GM18502 (cell line): ENCODE results near the gene UBR4.
A peak's percentile ranks its signal among the peaks of the same experiment; 100 is the strongest.
"Not testable (repeated sequence)": the region's sequence is repeated elsewhere in the genome, so short reads cannot be mapped to it uniquely, and the experiment has no call there.

ENCODE experiments used
- ATAC-seq: cut with Tn5 transposase; IDR thresholded peaks from one replicate; pipeline ENCODE4 v1.9.1; 2021; ENCODE audit warnings: mild to moderate bottlenecking; ENCODE audit not compliant: unreplicated experiment, poor library complexity

Gene UBR4

DNA sequence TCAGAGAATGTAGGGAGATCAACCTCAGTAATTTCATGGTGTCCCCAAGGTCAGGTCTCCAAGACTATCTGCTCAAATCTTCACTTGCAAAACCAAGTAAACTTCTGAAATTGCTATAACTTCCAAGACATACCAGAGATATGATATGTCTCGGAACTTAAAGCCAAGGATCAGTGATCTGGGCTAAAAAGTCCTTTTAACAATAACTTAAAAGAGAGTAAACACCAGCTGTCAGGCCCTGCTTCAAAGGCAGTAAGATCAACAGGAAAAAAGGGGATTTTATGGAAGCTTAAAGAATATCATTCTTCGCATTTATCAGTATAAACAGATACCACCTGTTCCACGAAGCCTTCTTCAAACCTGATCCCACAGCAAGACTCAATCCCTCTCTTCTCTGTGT, 13.7 kb downstream of the UBR4 start:
- no peak for ATAC-seq

DNA sequence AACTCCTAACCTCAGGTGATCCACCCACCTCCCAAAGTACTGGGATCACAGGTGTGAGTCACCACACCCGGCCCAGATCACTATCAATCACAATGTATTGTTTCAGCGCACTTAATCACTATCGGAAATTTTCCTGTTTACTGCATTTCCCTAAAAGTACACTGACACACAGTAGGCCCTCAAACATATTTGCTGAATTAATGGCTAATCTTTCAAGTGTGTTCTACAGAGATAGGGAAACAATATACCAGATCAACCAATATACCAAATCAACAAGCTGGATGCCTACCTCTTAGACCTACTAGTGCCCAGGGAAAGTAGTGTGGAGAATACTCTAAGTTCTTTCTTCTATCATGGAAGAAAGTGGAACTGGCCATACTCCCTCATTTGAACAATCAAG, 17.1 kb downstream of the UBR4 start:
- ATAC-seq = no peak

DNA sequence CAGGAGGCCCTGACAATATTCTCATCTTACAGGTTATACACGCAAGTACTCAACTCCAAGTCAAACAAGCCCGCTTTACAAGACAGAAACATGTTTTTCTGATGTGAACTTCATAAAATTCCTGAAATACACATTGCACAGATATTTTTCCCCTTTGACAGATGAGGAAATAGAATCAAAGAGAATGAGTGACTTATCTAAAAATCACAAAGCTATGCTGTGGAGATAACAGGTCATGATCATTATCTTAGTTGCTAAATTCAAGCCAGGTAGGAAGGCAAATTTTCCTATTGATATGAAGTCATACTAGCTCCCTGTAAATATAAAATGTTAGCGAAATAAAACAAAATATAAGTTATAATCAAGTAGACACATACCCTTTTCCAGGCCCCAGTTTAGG, 18.3 kb downstream of the UBR4 start:
- ATAC-seq = no peak

DNA sequence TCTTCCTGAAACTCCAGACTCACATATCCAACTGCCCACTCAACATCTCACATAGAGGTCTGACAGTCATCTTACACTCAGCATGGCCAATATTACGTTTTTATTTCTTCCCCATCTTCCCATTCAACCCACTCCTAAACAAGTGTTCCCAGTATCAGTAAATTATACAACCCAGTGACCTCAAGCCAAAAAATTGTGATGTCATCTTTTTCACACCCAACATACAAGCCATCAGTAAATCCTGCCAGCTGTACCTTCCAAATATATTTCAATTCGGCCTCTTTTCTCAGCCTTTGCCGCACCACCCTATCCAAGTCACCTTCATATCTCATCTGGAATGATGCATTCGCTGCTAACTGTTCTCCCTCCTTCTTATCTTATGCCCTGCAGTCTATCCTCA, 19.6 kb downstream of the UBR4 start:
- ATAC-seq = no peak

DNA sequence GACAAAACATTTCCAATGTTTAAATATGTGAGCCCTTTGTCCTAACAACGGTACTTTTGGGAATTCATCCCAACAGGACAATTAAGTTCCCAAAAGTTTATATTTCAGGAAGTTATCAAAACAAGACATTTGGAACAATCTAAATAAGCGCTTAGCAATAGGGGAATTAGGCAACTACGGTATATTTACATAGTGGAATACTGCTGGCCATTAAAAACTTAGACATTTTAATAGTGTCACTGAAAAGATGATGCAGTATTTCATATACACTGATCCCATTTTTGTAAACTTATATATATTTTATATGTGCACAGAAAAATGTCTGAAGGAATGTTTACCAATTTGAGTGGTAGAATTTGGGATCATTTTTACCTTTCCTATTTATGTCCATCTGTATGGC, 20.8 kb downstream of the UBR4 start:
- ATAC-seq = no peak

DNA sequence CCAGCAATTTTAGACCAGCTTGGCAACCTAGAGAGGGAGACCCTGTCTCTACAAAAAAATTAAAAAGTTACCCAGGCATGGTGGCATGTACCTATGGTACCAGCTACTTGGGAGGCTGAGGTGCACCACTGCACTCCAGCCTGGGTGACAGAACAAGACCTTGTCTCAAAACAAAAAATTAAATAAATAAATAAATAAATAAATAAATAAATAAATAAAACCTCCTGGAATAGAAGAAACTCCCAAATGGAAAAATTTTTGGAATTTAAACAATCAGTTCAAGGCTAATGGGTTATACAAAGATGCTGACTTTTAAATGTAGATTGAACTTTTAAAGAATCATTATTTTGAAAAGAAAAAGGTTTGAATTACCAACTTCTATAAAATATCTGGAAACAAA, 22.2 kb downstream of the UBR4 start:
- no peak for ATAC-seq

DNA sequence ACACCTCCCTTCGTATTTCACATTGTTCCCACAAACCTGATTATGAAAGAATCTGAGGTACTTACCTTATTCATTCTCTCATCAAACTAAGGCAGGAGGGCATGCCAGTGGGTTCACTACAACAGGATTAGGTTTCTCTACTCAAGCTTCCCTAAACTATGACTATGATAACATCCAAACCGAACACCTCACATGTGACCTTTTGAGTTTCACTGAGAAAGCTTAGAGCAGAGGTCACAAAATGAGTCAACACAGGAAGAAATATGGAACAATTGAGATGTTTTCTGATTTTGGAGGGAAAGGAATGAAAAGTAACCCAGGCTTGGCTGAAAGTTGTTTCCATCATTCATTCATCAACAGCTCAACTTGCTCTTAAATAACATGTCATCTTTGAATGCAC, 24.1 kb downstream of the UBR4 start:
- no peak for ATAC-seq

DNA sequence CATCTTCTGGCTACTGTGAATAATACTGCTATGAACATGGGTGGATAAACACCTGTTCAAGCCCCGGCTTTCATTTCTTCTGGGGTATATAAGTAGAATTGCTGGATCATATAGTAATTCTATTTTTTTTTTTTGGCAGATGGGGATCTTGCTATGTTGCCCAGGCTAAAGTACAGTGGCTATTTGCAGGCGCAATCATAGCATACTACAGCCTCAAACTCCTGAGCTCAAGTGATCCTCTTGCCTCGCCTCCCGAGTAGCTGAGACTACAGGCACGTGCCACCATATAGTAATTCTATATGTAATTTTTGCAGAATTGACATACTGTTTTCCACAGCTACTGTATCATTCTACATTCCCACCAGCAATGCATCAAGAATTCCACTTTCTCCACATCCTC, 27.8 kb downstream of the UBR4 start:
- ATAC-seq = no peak

DNA sequence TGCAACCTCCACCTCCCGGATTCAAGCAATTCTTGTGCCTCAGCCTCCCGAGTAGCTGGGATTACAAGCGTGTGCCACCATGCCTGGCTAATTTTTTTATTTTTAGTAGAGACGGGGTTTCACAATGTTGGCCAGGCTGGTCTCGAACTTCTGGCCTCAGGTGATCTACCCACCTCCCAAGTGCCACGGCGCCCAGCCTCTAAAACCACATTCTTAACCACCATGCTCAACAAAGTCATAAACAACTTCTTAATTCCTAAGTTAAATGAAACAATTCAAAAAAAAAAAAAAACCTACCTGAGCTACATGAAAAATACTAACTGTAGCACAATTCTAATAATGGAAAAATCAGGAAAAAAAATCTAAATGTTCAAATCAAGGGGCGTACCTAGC, 29.8 kb downstream of the UBR4 start:
- not testable (repeated sequence) for ATAC-seq

DNA sequence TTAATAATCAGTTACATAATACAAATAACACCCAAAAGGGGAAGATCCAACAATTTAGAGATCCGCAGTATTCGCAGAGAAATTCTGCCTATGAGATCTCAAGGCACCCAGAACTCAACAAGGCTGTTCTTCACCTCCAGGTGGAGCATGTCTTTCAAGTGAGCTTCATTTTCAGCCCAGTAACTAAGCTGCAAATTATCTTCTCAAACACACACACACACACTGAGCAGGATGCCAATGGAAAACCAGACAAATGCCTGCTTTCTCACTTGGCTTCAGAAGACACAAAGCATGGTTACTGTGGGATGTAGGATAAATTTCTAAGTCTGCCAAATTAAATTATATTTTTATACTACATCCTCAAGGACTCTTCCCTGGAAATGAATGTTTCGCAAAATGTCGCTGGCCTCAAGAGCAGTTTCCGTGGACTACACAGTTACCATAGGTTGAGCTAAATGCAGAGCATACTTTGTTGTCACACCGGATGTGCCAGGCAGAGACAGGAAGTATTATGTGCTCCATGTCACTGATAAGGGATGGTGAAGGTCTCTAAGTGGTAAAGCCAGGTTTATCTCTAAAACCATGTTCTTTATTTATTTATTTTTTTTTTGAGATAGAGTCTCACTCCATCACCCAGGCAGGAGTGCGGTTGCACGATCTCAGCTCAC, 30.3 kb downstream of the UBR4 start:
- no peak for ATAC-seq

DNA sequence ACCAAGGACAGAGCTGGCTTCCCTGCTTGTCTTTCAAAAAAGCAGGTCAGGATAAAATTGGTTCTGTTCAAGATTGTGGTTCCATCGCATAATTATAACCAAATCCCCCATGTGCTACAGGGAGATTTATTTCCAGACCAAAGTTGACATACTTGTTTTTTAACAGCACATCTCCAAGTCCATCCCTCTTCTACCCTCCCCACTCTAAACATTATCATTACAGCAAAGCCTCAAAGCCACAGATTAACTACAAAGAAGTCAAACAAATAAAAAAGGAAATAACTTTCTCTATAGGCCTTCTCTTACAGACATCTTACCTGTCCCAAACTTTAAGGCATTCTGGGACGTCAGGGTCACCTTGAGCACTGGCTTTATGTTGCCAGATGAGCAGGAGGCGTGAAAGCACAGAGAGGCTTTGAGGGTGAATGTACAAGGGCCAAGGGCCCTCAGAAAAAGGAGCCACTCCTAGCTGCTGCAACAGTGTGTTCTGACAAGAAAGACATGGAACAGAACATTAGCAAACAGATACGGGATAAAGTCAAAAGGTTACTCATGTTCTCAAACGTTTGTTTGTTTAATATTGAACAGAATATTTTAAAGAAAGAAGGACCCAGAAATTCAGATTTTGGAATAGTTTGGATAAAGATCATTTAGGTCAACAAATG, 31.2 kb downstream of the UBR4 start:
- ATAC-seq = no peak

DNA sequence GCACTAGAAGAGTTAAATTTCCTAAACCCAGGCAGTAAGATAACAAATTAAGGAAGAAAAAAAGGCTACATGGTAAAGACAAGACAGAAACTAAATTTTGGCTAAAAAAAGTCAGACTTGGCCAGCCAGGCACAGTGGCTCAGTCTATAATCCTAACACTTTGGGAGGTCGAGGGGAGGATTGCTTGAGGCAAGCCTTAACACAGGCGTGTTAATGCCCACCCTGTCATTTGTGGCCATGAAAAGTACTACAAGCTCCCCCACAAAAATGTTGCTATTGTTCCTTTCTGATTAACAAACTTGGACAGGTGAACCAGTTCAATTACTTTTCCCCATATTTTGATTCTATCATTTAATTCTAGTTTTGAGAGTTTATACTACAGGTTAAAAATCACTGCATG, 32.3 kb downstream of the UBR4 start:
- no peak for ATAC-seq

DNA sequence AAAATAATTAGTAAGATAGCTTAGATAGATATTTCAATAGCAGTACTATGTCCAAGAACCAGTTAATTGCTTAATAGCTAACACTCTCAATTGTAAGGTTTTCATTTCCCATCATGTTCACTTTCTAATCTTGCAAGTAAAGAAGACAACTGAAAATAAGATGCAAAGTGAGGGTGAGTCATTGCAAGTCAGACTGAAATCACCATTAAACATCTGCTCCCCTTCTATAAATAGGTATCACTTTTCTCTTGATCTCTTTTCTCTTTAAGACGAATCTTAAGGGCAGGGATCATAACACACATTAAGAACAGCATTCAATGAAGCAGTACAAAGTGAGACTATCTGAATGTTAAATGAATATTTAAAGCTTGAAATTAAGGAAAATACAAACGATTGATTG, 40.4 kb downstream of the UBR4 start:
- peak; percentile 49 for ATAC-seq

DNA sequence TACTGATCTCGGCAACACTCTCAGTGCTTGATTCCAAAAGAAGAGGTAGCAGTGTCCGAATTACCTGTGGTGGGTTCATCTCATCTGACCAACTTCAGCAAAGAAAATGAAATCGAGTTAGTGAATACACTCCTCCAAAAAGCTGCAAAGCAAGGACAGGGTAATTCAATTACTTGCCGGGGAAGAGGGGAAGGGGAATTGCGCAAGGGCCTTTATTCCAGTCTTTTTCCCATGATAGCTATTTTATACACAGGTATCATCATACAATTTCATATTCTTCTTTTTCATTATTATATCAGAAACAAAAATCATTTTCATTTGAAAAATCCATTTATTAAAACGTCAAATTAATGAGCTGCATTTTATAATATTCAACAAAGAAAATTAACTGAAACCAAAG, 42.9 kb downstream of the UBR4 start:
- no peak for ATAC-seq

DNA sequence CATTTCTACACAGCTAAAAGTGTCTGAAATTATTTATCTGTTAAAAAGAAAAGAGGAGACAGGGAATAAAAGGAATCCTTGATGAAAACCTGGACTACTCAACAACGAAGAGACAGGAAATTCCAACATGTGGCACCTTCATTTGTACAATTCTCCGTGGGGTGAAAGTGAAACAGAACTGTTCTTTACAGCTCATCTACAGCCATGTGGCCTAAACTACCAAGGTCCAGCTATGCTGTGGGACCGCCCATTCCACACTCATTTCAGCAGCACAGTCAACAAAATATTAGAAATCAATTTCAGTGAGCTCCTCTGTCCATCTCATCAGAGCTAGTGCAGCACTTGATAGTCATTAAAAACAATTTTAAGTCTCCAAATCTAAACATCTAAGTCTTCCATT, 44.0 kb downstream of the UBR4 start:
- no peak for ATAC-seq

DNA sequence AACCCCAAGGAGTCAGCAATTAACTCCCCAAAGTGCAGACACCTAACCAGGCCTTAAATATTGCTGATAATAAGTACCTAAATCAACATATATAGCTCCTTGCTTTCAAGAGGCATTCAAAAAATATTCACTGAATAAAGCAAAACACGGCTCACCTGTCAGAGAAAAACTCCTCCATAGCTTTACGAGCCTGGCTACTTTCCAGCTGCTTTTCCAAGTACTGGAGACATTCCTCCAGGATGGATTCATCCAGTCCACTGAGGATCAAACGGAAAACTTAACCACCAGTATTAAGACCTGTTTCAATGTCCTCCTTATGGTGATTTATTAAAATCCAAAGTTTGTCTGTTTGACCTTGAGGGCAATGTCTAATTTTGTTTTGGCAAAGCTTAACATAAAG, 44.6 kb downstream of the UBR4 start:
- no peak for ATAC-seq

DNA sequence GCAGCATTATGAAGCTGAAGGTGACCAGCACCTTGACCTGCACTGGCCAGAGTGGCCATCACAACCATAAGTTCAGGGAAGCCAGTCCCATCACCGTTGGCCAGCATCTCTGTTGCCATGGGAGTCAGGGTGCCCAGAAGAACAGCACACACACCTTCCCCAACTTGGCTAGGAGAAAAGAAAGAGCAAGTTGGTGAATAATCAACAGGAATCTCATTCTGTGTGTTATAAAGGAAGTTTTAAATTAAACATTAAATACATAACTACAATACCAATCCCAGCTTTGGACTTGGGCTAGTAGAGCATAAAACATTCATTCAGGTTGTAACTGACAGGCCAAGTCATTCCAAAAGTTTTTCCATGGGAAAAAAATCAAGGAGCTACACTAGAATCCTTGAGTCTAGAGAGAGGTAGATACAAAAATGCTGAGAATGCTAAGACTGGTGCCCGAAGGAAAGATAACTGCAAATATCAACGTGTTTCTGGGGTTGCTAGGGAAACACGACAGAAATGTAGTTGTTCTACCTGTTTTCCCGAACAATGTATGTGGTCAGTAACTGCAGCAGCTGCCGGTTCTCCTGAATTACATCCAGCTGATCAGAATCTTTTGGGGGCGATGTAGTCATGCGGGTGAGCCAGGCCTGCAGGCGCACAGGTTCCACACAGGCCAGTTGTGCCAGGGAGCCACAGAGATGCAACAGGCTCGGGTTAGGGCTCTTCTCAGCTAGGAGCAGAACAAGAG, 45.6 kb downstream of the UBR4 start:
- ATAC-seq = no peak

DNA sequence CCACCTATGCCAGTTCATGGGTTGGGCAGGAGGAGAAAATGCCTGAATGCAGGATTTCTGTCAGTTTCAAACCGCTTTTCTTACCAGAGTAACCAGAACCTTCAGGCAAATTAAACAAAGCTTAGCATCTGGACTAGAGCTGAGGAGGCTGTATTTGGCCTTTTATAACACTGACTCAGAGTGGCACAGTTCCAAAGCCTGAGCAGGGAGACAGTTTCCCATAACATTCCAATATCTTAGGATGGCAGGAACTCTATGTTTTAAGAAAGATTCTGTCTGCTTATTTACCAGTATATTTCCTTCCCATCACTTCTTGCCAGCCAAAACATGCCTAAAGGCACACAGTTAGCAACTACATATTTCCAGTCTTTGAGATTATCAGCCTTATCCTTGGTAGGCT, 46.8 kb downstream of the UBR4 start:
- ATAC-seq = no peak

DNA sequence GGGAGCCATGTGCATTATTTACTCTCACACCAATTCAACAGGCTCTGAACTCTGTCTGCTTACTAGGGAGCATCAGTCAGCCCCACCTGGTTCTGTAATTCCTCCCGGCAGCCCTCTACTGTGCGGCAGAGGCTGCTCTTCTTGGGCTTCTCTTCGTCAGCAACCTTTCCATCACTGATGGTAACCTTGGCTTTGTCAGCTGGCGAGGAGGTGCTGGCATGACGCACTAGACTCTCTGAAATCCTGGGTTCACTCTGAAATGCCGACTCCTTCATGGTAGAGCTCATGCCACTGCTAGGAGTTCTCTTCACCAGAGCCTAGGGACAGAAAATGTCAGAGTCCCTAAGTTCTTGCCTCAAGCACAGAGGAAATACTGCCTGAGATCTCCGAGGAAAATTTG, 49.2 kb downstream of the UBR4 start:
- ATAC-seq = no peak

DNA sequence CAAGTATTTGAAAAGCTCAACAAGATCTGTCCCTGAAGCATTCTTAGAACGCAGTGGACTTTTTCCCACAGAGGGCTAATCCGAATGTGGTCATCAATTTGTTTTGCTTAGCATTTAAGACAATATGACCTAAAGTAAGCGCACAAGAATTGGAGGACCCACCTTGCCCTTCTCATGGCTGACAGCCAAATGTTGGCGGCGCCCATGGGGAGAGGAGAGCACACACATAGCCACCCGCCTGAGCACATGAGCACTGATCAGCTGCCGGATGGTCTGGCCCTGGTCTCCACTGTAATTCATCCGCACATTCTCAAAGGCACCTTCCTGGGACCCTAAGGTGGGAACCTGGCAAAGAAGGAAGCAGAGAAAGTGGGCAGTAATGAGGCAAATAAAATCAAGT, 52.4 kb downstream of the UBR4 start:
- no peak for ATAC-seq

DNA sequence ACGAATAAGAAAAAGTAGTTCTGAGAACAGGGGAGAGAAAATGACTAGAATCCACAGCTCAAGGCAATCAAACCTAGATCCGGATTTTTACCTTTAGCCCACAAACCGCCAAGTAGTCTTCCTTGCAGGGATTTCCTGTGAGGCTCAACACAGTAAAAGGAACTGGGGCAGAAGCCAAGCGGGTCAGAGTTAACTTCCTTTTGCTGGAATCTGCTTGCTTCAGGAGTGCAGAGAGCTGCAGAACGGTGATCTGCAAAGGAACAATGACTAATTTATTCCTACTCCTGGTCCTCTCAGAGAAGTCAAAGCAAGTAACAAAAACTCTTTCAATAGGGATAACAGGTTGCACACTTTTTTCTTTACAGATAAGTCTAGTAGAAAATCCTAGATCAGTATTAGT, 53.4 kb downstream of the UBR4 start:
- no peak for ATAC-seq

DNA sequence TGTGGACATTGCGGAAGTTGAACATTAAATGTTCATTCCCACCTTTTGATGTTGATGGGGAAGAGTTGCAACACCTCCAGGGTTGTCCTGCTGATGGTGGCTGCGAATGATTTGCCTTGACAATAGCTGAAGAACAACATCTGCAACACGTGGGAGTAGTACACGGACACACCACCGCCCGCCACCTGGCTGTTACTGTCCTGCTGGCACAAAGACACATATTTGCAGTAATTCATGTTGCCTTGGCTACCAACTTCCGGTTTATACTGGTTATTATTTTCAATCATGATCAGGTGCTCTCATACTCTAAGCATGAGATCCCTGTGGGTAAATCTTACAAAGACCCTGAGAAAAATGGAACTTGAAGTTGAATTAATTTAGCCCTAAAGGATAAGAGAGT, 55.2 kb downstream of the UBR4 start:
- ATAC-seq = no peak
